IMR-90 (cell line): ENCODE measurements around the gene HAGH. TPM values are rescaled to one million over a fixed set of nuclear protein-coding genes. Genes with fewer than 3 reads are reported as not detected.
A peak's percentile ranks its signal among the peaks of the same experiment; 100 is the strongest.

Experiments used
- ATAC-seq: fragments of 200-7000 bp; cut with Tn5 transposase; 2 replicates; pipeline ENCODE4 v1.9.1; 2020; ENCODE audit warnings: low read depth, mild to moderate bottlenecking, moderate library complexity
- BruUV-seq: library from RNA; stranded (reverse); fragments of 400-500 nt; replicated peaks from 2 replicates; lab custom pipeline; 2021; lab: Mats Ljungman, UMichigan
- CTCF ChIA-PET: fragments of 300-600 bp; formaldehyde crosslinking; extraction: SDS; loops from one replicate; lab custom pipeline; 2021; ENCODE audit warnings: antibody characterized with exemption; lab: Yijun Ruan, JAX
- POLR2A ChIA-PET: fragments of 300-600 bp; sonication (Branson Sonifier 250); formaldehyde crosslinking; loops from one replicate; lab custom pipeline; 2022; ENCODE audit warnings: antibody characterized with exemption; ENCODE audit not compliant: unreplicated experiment; lab: Charles Lee
- DNase-seq: peaks from one replicate; pipeline ENCODE4 v3.0.0; 2013
- H2AFZ ChIP-seq: replicated peaks from 2 replicates; pipeline ENCODE3; 2013; ENCODE audit warnings: low read length, mild to moderate bottlenecking; ENCODE audit not compliant: poor library complexity
- H2AK5ac ChIP-seq: 2 replicates; pipeline ENCODE4 v1.6.1; 2013; ENCODE audit warnings: low read depth, low read length, inconsistent platforms
- H2AK9ac ChIP-seq: replicated peaks from 2 replicates; pipeline ENCODE3; 2013; ENCODE audit warnings: mild to moderate bottlenecking, low read depth, low read length, moderate library complexity; ENCODE audit not compliant: poor library complexity
- H2BK120ac ChIP-seq: 2 replicates; pipeline ENCODE4 v1.6.1; 2013; ENCODE audit warnings: low read depth, low read length, inconsistent platforms
- H2BK15ac ChIP-seq: 3 replicates; pipeline ENCODE4 v1.6.1; 2013; ENCODE audit warnings: low read depth, low read length, inconsistent platforms
- H2BK20ac ChIP-seq: 2 replicates; pipeline ENCODE4 v1.6.1; 2013; ENCODE audit warnings: low read depth, mild to moderate bottlenecking, inconsistent platforms, low read length, moderate library complexity
- H2BK5ac ChIP-seq: 2 replicates; pipeline ENCODE4 v1.6.1; 2013; ENCODE audit warnings: mild to moderate bottlenecking, low read depth, low read length, inconsistent platforms; ENCODE audit not compliant: poor library complexity, severe bottlenecking
- H3K14ac ChIP-seq: replicated peaks from 2 replicates; pipeline ENCODE4 v1.6.1; 2013; ENCODE audit warnings: low read depth, low read length, inconsistent platforms
- H3K18ac ChIP-seq: 2 replicates; pipeline ENCODE4 v1.6.1; 2013; ENCODE audit warnings: low read depth, low read length, control low read depth
- H3K23ac ChIP-seq: 2 replicates; pipeline ENCODE4 v1.6.1; 2013; ENCODE audit warnings: low read depth, low read length, inconsistent platforms
- H3K27ac ChIP-seq: 2 replicates; pipeline ENCODE4 v1.5.1; 2013; ENCODE audit warnings: mild to moderate bottlenecking, control low read depth, low read length; ENCODE audit not compliant: insufficient read depth
- H3K27me3 ChIP-seq: 2 replicates; pipeline ENCODE4 v1.6.1; 2013; ENCODE audit warnings: low read length; ENCODE audit not compliant: control insufficient read depth, insufficient read depth
- H3K36me3 ChIP-seq: 2 replicates; pipeline ENCODE4 v1.6.1; 2013; ENCODE audit warnings: low read length, mixed read lengths; ENCODE audit not compliant: control insufficient read depth, insufficient read depth
- H3K4ac ChIP-seq: 2 replicates; pipeline ENCODE4 v1.6.1; 2013; ENCODE audit warnings: low read depth, low read length, inconsistent platforms
- H3K4me1 ChIP-seq: 2 replicates; pipeline ENCODE4 v1.6.1; 2013; ENCODE audit warnings: low read length, mixed read lengths; ENCODE audit not compliant: control insufficient read depth, insufficient read depth
- H3K4me2 ChIP-seq: 2 replicates; pipeline ENCODE4 v1.6.1; 2013; ENCODE audit warnings: low read depth, mild to moderate bottlenecking, control low read depth, low read length, moderate library complexity
- H3K4me3 ChIP-seq: 2 replicates; pipeline ENCODE4 v1.5.1; 2013; ENCODE audit warnings: low read depth, mild to moderate bottlenecking, control low read depth, low read length, moderate library complexity; ENCODE audit not compliant: insufficient read depth
- H3K56ac ChIP-seq: 2 replicates; pipeline ENCODE4 v1.6.1; 2013; ENCODE audit warnings: low read length, inconsistent platforms; ENCODE audit not compliant: insufficient read depth; ENCODE audit errors: extremely low read depth
- H3K79me1 ChIP-seq, 2 experiments: 2 replicates each; pipeline ENCODE4 v1.6.1; 2013; ENCODE audit warnings: low read length in 2 of 2, inconsistent platforms in 1 of 2, low read depth in 1 of 2
- H3K9ac ChIP-seq: 2 replicates; pipeline ENCODE4 v1.6.1; 2013; ENCODE audit warnings: low read depth, low read length, control low read depth
- H3K9me1 ChIP-seq: 2 replicates; pipeline ENCODE4 v1.6.1; 2013; ENCODE audit warnings: low read length, inconsistent platforms; ENCODE audit not compliant: insufficient read depth
- H3K9me3 ChIP-seq: 2 replicates; pipeline ENCODE4 v1.6.1; 2013; ENCODE audit warnings: low read length; ENCODE audit not compliant: control insufficient read depth, insufficient read depth
- H4K20me1 ChIP-seq: 2 replicates; pipeline ENCODE4 v1.6.1; 2013; ENCODE audit warnings: low read length, inconsistent platforms; ENCODE audit not compliant: insufficient read depth
- H4K5ac ChIP-seq: 2 replicates; pipeline ENCODE4 v1.6.1; 2013; ENCODE audit warnings: mild to moderate bottlenecking, low read depth, low read length, control low read depth
- H4K8ac ChIP-seq, 2 experiments: 2 replicates each; pipeline ENCODE4 v1.6.1; 2013; ENCODE audit warnings: low read depth in 2 of 2, low read length in 2 of 2, control low read depth in 1 of 2, inconsistent platforms in 1 of 2
- H4K91ac ChIP-seq: 2 replicates; pipeline ENCODE4 v1.6.1; 2013; ENCODE audit warnings: low read depth, low read length, inconsistent platforms; ENCODE audit not compliant: insufficient read depth
- MAFK ChIP-seq: IDR thresholded peaks from 2 replicates; pipeline ENCODE4 v1.6.1; 2012; ENCODE audit warnings: low read depth, low read length, improper control_type of control experiment
- MXI1 ChIP-seq: IDR thresholded peaks from 2 replicates; pipeline ENCODE4 v1.6.1; 2012; ENCODE audit warnings: low read depth, mild to moderate bottlenecking, low read length, moderate library complexity, borderline replicate concordance
- NFE2L2 ChIP-seq: fragments of 150-350 bp; IDR thresholded peaks from 2 replicates; pipeline ENCODE4 v1.6.1; 2016; ENCODE audit warnings: low read depth, mild to moderate bottlenecking, low read length
- RFX5 ChIP-seq: IDR thresholded peaks from 2 replicates; pipeline ENCODE4 v1.8.0; 2012; ENCODE audit warnings: low read depth, mild to moderate bottlenecking, low read length, moderate library complexity
- SMC3 ChIP-seq: fragments of 150-350 bp; IDR thresholded peaks from 2 replicates; pipeline ENCODE4 v1.6.1; 2016; ENCODE audit warnings: low read depth, mild to moderate bottlenecking, antibody characterized with exemption, low read length, moderate library complexity
- USF2 ChIP-seq: fragments of 150-350 bp; IDR thresholded peaks from 2 replicates; pipeline ENCODE4 v1.6.1; 2017; ENCODE audit warnings: mild to moderate bottlenecking, antibody characterized with exemption, low read length, low read depth
- WGBS, 2 experiments: methylation state at CpG; one replicate each; pipeline versions ENCODE4 v1.1.5 to v1.1.7; 2013; ENCODE audit warnings: missing lambda C conversion rate in 2 of 2; ENCODE audit not compliant: insufficient read length in 1 of 2; ENCODE audit errors: extremely low coverage in 2 of 2; 5-methylcytosine and 5-hydroxymethylcytosine counted together
- dilution Hi-C: fragments of 300-500 bp; cut with HindIII; formaldehyde crosslinking; loops from one replicate; pipeline ENCODE4 v1.14.3; 2018; ENCODE audit warnings: low sequenced_read_pairs; ENCODE audit not compliant: unreplicated experiment
- in situ Hi-C: fragments of 300-500 bp; cut with MboI; formaldehyde crosslinking; loops from 3 replicates; pipeline ENCODE4 v1.14.3; 2019; ENCODE audit warnings: low sequenced_read_pairs, inconsistent platforms, mixed read lengths
- intact Hi-C: fragments of 100-400 bp; cut with micrococcal nuclease; formaldehyde crosslinking; loops from 2 replicates; pipeline ENCODE4 v1.10.0; 2022
- polyA plus RNA-seq, 3 experiments: library from polyadenylated mRNA; depleted of rRNA; stranded (reverse); fragments of >200 nt; gene quantifications; 2 replicates each; pipeline ENCODE4 v1.2.3, GENCODE V29; 2012; ENCODE audit warnings: low replicate concordance in 1 of 3
- total RNA-seq: library from RNA; depleted of rRNA; stranded (reverse); fragments of >200 nt; gene quantifications from 2 replicates; pipeline ENCODE4 v1.2.3, GENCODE V29; 2012

HAGH gene
- total and polyA plus RNA-seq, 2 of the 4 experiments (the other 2 are of a cell fraction), result 30.8 to 52.2 TPM

GRCh38 chr16:1772908-1773702, 53.5 kb downstream of the HAGH start, which contains the start of gene MRPS34 (continued):
- TF ChIP-seq NFE2L2, result no peak
- no peak for TF ChIP-seq RFX5
- TF ChIP-seq SMC3, result peak; percentile 30; the same call in 1 of the 2 replicates

- in situ Hi-C loops, result no loop called here
- TF ChIP-seq USF2, result no peak
- TF ChIP-seq SMC3, result no peak
- peak; percentile 62; the same call in 1 of the 2 replicates for TF ChIP-seq MXI1
- no peak for TF ChIP-seq MAFK
- peak within 1 kb of the TSS; percentile 100 for H2AK9ac ChIP-seq
Measured at GRCh38 chr16:1772362-1772907, 54.2 kb downstream of the HAGH start, which contains the start of gene EME2. TSS of gene EME2 (plus strand) at chr16:1772810. CDS start at chr16:1773228, 418 bp downstream.

More at GRCh38 chr16:1772362-1772907, 54.2 kb downstream of the HAGH start, which contains the start of gene EME2:
- intact Hi-C loops, result no loop called here
- ChIA-PET POLR2A (no interaction called here), CTCF (interaction anchor here (0.8 to 0.9 kb wide), 2 partner anchors 10 to 67 kb away, joined by 3 read pairs; partner anchors contain the start of genes NUBP2 and SPSB3)
- H4K91ac ChIP-seq, result peak within 1 kb of the TSS; percentile 84
- WGBS, 2 experiments, result 1% methylated on average over 35 of the region's 53 CpGs; no CpG with 5 or more reads in 1 of the 2 experiments
- dilution Hi-C loops, result no loop called here
- no peak within 1 kb of the TSS for H3K18ac ChIP-seq
- peak within 1 kb of the TSS; percentile 93 for H3K4me2 ChIP-seq
- no peak within 1 kb of the TSS for H2BK15ac ChIP-seq
- peak within 1 kb of the TSS; percentile 69 for H3K23ac ChIP-seq
- peak within 1 kb of the TSS; percentile 51 for H3K56ac ChIP-seq
- no peaks in the 10 kb centered on the region for H3K9me3 ChIP-seq
- peak within 1 kb of the TSS; percentile 93 for H3K4me3 ChIP-seq
- ATAC-seq (peak; percentile 2), DNase-seq (peak; percentile 33)
- H3K79me1 ChIP-seq, result peaks cover 12 to 50% of the 10 kb centered on the region in 2 experiments
- H2BK20ac ChIP-seq, result no peak within 1 kb of the TSS
- H3K14ac ChIP-seq, result peak within 1 kb of the TSS; percentile 63
- no TSS peak for BruUV-seq
- peak within 1 kb of the TSS; percentile 94 for H2AFZ ChIP-seq
- no peaks in the 10 kb centered on the region for H3K27me3 ChIP-seq
- H4K5ac ChIP-seq, result peak within 1 kb of the TSS; percentile 68
- peak within 1 kb of the TSS; percentile 85 for H3K27ac ChIP-seq
- peaks cover 13% of the 10 kb centered on the region for H3K4me1 ChIP-seq
- peak within 1 kb of the TSS; percentile 77 to 92 for H4K8ac ChIP-seq
- H3K4ac ChIP-seq, result peak within 1 kb of the TSS; percentile 85
- peak within 1 kb of the TSS; percentile 78 for H2BK5ac ChIP-seq
- peak within 1 kb of the TSS; percentile 93 for H2AK5ac ChIP-seq
- no peak within 1 kb of the TSS for H2BK120ac ChIP-seq
- H4K20me1 ChIP-seq, result peaks cover 28% of the 10 kb centered on the region
- 0 out of 2 replicates have a peak, but pooled peaks cover 3% of the 10 kb centered on the region for H3K9me1 ChIP-seq
- H3K36me3 ChIP-seq, result peaks cover 32% of the 10 kb centered on the region
- H3K9ac ChIP-seq, result peak within 1 kb of the TSS; percentile 88
